Uterine smooth muscle cell (primary cell): ENCODE results near the gene PATZ1. TPM values are rescaled to one million over a fixed set of nuclear protein-coding genes. Genes with fewer than 3 reads are reported as not detected.

Experiments used
- total RNA-seq: library from RNA; depleted of rRNA; stranded (reverse); fragments of >200 nt; gene quantifications from 2 replicates; pipeline ENCODE4 v1.2.3, GENCODE V29; 2014

PATZ1 gene, protein sequence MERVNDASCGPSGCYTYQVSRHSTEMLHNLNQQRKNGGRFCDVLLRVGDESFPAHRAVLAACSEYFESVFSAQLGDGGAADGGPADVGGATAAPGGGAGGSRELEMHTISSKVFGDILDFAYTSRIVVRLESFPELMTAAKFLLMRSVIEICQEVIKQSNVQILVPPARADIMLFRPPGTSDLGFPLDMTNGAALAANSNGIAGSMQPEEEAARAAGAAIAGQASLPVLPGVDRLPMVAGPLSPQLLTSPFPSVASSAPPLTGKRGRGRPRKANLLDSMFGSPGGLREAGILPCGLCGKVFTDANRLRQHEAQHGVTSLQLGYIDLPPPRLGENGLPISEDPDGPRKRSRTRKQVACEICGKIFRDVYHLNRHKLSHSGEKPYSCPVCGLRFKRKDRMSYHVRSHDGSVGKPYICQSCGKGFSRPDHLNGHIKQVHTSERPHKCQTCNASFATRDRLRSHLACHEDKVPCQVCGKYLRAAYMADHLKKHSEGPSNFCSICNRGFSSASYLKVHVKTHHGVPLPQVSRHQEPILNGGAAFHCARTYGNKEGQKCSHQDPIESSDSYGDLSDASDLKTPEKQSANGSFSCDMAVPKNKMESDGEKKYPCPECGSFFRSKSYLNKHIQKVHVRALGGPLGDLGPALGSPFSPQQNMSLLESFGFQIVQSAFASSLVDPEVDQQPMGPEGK
- total RNA-seq: 11.4 and 11.7 TPM in 2 replicates

DNA sequence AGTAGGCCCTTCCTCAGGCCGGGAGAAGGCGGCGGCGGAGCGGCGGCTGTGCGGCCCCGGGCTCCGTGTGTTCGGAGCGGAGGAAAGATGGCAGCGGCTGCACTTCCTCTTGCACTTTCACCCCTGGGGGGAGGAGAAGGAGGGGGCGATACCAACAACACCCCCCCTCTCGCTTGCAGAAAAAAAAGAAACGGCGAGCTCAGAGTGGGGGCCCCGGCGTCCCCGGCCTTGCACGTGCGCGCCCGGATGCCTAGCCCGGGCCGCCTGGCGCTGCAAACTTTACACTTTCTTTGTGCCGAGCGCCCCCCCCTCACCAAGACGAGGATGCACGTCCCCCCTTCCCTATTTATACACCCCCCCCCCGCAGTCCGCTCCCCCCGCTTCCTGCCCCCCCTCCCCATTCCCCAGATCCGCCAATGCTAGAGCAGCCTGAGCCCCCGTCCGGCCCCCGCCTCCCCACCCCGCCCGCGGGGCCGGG, at the start of gene PATZ1:
Gene PATZ1 (minus strand): TSS at position 92 of the 478 bp plus-strand sequence. CDS start 744 bp downstream, outside the sequence.

DNA sequence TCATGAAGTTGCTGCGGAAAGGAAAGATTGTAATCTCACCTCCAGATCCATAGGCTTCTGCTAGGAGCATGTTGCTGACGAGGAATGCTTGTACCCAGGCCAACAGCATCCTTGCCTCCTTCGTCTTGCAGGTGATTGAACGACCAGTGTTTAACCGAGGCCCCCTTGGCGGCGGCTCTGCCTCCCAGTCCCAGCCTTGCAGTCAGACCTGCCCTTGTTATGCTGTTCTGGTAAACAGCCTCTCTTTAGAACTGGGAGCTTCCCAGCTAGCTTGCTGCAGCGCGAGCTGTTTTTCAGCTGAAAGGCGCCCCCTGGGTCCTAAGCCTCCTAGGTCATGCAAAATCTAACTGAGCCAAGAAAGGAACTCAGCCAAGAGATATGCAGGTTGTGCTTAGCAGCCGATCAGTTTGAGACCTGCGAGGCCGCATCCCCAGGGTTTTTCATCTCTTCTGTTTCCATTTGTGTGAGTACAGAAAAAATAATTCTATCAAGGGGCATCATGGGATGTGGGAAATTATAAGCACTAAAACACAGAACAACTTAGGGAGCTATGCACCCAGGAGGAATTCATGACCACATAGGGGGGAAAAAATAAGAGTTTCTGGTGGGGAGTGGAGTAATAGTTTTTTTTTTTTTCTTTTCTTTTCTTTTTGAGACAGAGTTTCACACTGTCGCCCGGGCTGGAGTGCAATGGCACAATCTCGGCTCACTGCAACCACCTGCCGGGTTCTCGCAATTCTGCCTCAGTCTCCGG, 53.7 kb downstream of the PATZ1 start, which contains the start of gene PIK3IP1:
Gene PIK3IP1 (minus strand): TSS at position 253 of the 754 bp plus-strand sequence. CDS start 144 bp downstream, at position 109.

Other genes with a start within 250 kb of the PATZ1 start
- gene SELENOM, start 238.8 kb downstream of the PATZ1 start, total RNA-seq: 69.8 and 146 TPM in 2 replicates
- gene INPP5J, start 223.4 kb downstream of the PATZ1 start, total RNA-seq: 0.11 and 0.12 TPM in 2 replicates
- 0.25 and 0.33 TPM in 2 replicates for gene PLA2G3, start 205.8 kb downstream of the PATZ1 start, total RNA-seq
- gene RNF185, start 186.2 kb downstream of the PATZ1 start, total RNA-seq: 30.2 and 35.0 TPM in 2 replicates
- 20.8 and 23.4 TPM in 2 replicates for gene LIMK2, start 134.0 kb downstream of the PATZ1 start, total RNA-seq
- 22.2 and 22.7 TPM in 2 replicates for gene PIK3IP1, start 53.9 kb downstream of the PATZ1 start, total RNA-seq
- gene DRG1, start 53.3 kb upstream of the PATZ1 start, total RNA-seq: 72.2 and 93.1 TPM in 2 replicates
- 10.4 and 10.6 TPM in 2 replicates for gene EIF4ENIF1, start 143.5 kb upstream of the PATZ1 start, total RNA-seq
- gene SFI1, start 150.2 kb upstream of the PATZ1 start, total RNA-seq: 22.1 and 28.6 TPM in 2 replicates